Renal pelvis (tissue), 4 donors: ENCODE results near the gene PDE6H. TPM values are rescaled to one million over a fixed set of nuclear protein-coding genes. Genes with fewer than 3 reads are reported as not detected.

Experiments
- DNase-seq: peaks from one replicate; pipeline ENCODE4 v3.0.0-alpha.2; 2013
- polyA plus RNA-seq, 3 donors: library from polyadenylated mRNA; unstranded; fragments of 120-200 nt; gene quantifications; one replicate each; pipeline ENCODE4 v1.2.1, GENCODE V29; 2013; ENCODE audit not compliant: insufficient read length in 3 of 3

PDE6H gene
- polyA plus RNA-seq, 3 donors: 0.11 TPM; not detected in 2

DNA sequence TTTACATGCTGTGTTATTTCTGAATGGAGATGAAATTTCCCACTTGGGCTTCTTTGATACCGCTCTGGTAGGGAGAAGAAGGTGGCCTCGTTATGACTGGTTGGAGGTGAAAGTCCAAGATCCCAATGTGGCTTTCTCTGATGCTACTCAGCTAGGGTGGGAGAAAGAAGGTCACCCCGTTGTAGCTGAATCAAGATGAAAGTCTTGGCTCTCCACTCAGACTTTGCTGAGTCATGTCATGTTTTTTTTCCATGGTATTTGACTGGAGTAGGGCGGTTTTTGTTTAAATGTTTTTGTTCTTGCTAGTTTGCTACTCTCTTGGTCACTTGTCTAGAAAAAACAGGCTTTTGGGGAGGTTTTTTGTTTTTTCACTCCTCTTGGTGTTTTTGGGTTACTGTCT is 2.4 kb upstream of the PDE6H start:
- DNase-seq: no peak

DNA sequence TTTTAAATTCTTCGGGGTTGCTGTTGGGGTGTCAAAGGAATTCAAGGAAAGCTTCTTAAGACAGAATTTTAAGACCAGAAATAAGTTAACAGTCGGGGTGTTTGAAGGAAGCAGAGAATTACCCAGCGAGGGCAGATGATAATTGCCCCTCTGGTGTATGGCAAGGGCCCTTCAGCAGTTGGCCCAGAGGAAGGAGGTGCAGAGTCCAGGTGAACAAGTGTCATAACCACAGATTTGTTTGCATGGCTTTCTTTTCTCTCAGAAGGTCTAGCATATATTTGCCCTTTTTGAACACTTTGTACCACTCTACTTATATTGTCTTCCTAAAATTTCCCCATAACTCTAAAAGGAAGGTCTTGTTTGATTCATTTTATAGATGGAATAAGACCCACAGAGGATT is 1.8 kb downstream of the PDE6H start:
- DNase-seq: no peak

DNA sequence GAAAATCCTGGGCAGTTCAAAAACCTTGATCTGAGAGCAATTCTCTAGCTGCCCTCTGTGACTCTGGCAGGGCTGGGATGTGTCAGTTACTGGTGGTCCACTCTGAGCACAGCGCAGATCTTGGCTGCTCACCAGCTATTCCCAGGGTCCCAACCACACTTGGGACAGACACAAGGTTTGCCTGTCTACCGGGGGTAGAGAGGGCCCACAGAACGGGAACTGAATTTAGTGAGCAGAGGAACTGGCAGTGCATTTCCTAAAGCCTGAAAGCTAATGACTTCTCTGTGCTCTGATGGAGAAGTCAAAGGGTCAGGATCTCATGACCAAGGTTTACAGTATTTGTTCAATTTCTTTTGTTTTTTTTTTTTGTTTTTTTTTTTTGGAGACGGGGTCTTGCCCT is 2.6 kb downstream of the PDE6H start:
- no peak for DNase-seq

DNA sequence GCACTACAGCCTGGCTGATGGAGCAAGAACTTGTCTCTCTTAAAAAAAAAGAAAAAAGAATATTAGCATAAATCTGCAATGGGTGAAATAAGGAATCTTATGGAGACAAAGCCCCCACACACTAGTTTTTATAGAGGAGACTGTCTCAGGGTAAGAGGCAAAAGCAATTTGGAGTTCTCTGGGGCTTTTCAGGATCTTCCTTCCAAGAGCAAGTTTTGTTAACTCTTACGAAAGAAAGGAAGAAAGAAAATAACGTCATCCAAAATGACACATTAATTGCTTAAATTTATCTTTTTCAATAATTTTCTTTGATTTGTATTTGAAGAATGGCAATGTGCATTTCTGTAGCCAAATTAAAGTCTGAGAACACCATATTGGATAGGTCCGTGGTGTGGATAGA is 3.8 kb downstream of the PDE6H start:
- no peak for DNase-seq

DNA sequence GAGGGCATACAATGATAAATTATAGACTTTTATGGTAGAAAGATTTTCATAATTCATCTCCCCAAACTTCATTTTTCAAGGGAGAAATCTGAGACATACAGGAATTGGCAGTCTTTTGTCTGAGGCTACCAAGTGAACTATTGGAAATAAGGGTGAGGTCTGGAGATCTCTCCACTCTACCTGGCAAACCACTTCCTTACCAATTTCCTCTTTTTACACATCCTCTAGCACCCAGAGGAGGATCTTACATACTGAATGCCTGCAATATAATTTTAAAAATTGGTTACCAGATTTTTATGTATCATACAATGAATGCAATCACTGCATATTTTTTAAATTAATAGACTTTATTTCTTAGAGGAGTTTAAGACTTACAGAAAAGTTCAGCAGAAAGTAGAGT is 6.6 kb downstream of the PDE6H start:
- no peak for DNase-seq

DNA sequence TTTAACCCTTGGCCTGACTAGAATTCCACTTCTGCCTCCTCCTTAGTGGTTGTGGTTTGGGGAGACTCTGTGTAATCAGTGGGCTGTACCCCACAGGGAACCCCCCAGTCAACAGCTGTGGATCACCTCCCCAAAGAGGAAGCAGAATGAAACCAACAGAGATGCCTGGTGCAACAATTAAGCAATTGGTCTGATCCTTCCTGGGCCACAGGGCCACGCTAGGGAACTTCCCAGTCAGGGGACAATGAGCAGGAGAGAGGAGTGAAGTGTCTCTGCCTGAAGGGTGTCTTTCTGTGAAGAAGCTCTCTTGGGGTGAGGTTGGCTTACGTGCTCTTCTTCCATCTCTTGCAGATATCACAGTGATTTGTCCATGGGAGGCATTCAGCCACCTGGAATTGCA is 8.2 kb downstream of the PDE6H start:
- DNase-seq: no peak

DNA sequence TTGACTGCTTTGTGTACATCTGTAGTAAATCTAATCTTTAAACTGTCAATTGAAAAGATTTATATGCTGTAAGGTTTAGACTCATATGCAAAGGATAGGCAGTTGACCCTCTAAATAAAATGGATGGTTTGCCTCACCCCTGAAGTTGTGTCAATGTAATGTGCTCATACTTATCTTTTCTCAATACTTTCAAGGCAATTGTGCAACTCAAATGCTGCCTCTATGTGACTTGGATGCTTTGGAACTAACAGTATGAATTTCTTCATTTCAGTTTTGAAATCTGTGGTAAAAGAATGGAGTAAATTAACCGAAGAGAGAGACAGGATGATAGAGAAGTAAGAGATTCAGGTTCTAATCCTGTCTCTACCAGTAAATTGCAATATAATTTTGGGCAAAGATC is 9.7 kb downstream of the PDE6H start:
- no peak for DNase-seq

DNA sequence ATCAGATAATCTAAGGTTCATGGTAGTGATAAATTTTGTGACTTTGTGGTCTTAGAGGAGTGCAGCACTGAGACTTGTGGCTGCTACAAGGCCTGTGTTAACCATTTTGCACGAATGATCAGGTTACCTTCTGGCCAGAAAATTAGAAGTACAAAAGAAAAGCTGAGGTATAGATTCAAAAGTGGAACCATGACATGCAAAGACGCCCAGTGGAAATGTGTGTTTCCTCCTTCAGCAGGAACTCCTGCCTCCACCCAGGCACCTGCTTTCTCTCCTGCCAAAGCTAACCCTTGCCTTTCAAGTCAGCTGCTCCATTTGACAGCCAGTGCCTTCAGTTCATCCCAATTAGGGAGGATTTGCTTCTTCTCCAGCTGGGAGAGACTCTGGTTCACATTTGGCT is 10.1 kb downstream of the PDE6H start:
- no peak for DNase-seq

DNA sequence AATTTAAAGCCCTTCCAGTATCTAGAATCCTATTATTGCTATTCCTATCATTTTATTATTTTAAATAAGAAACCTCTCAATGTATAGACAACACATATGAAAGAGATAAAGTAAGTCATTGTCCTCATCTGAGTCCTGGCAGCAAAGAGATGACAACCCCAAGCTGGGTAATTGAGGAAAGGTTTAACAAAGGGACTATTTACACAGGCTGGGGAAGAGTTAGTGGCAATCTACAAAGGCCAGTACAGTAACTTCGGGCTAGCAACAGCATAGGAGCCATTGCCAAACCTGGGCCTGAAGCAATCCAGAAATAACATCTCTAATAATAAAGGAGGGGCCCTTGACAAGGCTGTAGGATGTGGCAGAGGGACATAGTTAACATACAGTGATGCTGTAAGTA is 11.2 kb downstream of the PDE6H start:
- no peak for DNase-seq

DNA sequence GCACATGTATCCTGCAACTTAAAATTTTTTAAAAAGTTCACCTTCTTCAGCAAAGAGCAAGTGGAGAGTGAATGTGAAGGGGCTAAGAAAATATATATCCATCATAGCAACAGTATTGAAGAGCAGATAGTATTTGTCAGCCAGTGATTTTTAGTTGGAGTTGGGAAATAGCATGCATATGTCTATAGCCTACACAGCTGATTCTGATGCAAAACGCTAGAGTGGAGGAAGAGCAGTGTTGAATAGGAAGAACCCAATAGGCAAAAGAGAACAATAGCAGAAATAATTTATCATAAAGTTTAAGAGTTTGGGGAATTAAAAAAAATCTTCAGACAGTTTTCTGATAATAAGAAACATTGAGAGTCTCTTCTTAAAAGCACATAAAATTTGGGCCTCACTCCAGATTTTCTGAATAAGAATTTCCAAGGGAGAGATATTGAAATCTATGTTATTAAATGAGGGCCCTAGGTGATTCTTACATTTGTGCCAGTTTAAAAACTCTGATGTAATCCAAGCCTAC is 12.0 kb downstream of the PDE6H start:
- DNase-seq: no peak

DNA sequence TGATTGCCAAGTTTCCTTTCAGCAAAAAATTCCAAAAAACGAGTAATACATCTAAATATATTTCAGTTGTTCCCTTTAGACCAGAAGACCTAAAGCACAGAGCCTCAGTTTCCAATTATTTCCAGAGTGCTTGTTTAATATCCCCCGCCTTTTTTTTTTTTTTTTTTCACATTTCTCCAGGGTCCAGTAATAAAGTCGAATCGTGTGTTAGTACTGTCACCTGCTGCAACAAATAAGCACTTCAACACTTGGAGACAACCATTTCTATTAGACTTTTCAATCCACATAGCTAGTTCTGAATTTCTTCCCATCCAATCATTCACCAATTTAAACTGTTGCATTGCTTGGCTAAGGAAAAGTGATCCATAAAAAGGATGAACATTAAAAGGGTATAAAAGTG is 13.6 kb downstream of the PDE6H start:
- DNase-seq: no peak

DNA sequence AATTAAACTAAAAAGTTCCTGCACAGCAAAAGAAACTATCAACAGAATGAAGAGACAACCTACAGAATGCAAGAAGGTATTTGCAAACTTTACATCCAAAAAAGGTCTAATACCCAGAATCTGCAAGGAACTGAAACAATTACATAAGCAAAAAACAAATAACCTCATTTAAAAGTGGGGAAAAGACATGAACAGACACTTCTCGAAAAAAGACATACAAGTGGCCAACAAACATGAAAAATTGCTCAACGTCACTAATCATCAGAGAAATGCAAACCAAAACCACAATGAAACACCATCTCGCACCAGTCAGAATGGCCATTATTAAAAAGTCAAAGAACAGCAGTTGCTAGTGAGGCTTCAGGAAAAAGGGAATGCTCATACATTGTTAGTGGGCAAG is 15.2 kb downstream of the PDE6H start:
- no peak for DNase-seq

DNA sequence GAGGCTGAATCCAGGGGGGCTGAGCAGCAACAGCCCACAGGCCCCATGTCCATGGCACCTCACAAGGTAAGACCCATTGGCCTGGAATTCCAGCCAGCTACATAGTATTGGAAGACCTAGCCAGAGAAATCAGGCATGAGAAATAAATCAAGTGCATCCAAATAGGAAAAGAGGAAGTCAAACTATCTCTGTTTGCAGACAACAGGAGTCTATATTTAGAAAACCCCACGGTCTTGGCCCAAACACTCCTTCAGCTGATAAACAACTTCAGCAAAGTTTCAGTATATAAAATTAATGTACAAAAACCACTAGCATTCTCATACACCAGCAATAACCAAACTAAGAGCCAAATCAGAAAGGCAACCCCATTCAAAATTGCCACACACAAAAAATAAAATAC is 16.9 kb downstream of the PDE6H start:
- DNase-seq: no peak

DNA sequence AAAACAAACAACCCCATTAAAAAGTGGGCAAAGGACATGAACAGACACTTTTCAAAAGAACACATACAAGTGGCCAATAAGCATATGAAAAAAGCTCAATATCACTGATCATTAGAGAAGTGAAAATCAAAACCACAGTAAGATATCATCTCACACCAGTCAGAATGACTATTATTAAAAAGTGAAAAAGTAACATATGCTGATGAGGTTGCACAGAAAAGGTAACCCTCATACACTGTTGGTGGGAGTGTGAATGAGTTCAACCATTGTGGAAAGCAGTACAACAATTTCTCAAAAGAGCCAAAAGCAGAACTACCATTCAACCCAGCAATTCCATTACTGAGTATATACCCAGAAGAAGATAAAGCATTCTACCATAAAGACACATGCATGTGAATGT is 18.2 kb downstream of the PDE6H start:
- no peak for DNase-seq

DNA sequence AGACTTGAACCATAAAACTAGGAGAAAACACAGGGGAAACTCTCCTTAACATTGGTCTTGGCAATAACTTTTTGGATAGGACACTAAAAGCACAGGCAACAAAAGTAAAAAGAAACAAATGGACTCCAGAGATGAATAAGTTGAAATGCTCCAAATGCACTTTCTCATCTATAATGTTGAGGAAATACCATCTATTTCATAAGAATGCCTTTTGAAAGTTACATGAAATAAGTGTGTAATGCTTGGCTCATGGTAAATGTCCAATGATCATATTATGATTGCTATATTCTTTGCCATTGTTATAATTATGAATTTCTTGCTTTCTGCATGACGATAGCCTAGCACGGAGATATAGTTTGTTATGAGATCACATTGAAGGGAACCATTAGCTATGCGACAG is 19.8 kb downstream of the PDE6H start:
- no peak for DNase-seq

DNA sequence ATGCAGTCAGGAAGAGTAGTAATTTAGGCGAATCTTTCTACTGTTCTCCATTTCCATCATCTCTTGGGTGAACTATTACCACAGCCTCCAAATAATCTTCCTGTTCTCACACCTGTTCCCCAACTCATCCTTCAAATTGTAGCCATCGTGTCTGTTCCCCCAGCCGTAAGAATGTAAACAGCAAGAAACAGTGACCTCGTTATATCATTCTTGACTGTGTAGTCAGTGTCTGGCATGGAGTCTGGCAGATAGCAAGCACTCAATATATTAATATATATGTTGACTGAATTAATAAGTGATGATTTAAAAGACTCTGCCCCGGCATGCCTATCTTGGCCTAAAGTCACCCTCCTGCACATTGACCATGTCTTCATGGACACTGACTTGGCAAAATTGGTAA is 20.3 kb downstream of the PDE6H start:
- DNase-seq: no peak

DNA sequence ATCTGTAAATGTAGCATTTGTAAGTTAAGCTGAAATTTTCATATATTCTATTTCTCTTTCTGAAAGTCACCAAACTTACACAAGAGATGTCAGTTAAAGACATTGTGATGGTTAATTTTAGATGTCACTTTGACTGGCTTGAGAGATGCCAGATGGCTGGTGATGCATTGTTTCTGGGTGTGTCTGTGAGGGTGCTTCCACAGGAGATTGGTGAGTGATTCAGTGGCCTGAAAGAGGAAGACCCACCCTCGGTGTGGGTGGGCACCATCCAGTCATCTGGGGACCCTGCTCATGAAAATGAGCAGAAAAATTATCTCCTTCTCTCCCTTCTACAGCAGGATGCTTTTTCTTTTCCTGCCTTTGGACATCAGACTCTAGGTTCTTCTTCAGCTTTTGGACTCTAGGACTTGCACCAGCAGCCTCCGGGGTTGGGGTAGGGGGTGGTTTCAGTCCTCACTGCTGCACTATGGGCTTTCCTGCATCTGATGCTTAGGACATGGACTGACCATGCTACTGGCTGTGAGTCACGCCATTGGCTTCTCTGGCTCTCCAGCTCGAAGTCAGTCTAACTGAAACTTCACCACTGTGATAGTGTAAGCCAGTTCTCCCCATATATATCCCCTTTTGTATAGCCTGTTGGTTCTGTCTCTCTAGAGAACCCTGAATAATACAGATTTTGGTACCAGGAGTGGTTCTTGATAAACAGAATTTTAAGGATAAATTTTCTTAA is 20.9 kb downstream of the PDE6H start:
- DNase-seq: no peak

DNA sequence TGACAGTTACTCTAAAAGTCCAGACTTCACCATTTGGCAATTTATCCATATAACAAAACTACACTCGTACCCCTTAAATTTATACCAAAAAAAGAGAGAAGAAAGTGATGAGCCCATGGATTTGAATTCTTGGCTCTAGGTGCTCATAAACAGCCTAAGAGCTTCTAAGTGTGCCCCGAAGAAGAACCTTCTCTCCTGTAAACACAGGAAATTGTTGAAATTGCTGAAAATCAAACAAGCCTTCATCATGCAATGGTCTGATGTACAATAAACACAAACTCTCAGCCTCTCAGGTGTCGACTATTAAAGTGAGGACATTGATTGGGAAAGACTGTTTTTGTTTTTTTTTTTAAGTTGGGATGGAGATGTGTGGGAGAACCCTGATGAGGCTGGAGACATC is 21.8 kb downstream of the PDE6H start:
- no peak for DNase-seq

DNA sequence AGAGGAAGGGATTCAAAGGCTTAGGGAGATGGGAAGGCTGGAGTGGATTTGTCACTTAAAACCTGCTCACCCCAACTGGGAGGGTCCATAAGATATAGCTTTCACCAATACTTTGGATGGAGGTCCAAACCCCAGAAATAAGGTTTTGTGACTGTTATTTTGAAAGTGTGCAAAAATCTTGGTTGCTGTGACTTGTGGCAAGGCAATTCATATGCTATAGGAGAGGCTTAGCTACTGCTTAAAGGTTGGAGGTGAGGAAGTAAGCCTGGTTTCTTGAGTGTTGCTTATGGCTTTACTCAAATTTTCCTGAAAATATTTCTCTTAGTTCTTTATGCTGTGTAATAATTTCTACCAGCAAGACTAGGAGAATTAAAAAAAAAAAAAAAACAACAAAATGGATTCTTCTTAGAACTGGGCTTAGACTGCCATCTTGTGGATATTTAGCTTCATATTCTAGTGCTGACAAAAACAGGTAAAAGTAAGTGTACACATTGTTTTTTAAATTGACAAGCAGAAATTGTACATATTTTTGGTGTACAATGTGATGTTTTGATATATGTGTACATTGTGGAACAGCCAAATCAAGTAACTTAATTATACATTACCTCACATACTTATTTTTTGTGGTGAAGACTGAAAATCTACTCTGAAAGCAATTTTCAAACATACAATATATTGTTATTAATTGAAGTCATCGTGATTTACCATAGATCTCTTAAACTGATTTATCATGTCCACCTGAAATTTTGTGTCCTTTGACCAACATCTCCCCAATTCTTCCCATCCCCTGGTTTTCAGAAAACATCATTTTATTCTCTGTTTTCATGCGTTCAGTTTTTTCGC is 23.0 kb downstream of the PDE6H start:
- DNase-seq: peak; percentile 65

DNA sequence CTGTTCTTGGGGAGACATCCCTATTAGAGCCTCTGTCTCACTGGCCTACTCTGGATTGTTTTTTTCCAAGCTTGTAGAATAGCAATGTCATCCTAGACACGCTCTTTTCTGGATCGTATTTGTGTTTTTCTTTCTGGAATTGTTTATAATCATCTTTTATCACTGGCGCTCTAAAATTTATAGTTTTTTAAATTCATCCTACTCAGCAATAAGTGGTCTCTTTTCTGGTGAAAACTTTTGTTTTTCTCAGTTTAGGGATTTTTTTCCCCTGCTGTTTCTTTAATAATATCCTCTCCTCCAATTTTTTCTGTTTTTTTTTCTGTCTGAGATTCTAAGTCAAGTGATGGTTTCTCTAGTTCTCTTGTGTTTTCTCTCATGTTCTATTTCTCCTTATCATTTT is 25.2 kb downstream of the PDE6H start:
- DNase-seq: no peak

DNA sequence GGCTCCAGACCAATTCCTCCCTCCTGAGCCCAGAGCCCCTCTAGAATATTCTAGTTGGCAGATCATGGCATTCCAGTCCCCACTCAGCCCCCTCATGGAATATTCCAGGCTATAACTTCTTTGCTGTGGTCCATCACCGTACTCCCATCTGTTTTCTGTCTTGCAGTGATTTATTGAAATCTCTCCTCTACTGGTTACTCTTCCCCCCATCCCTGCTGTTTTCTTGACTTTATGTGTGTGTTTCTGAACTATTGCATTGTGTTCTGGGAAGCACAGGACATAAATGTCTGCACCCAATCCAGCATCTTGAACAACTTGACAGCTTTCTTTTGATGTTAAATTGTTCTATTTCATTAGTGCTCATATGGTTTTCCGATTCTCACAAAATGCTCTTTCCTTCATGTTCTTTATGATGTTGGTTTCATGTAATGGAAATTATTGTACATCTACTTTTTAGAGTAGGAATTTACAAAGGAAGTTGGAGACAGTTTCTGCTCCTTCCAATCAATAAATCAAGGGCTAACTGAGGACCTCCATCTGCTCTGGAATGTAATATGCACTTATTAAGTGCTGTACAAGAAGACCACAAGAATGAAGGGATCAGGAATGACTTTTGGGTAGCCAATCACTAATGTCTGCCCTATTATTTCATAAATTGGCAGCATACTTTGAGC is 26.3 kb downstream of the PDE6H start:
- DNase-seq: peak; percentile 74

DNA sequence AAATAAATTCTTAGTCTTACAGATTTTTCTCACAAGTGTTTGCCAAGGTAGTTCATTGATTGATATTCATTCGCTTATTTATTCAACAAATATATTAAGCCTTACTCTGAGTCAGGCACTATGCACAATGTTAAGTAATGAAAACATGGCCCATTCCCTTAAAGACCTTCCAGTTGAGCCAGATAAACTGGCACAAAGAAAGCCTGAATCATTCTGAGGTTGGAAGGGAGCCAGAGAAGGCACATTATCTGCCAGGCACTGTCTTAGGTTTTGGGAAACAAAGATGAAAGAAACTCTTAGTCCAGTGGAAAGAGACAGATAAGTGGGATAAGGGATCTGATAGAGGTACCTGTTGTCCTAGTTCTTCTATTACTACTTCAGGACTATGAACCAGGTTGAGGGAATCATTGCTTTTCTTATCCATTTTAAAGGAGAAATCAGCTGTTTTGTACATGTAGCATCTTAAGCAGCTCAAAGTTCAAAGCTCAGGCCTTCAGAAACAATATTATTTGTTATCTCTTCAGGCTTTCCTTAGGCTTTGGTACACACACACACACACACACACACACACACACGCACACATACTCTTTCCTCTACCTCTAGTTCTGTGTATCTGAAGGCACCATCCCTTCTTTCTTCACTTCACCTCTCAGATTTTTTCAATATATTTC is 27.0 kb downstream of the PDE6H start:
- no peak for DNase-seq
